ENCODE data around the gene TMEM97. TPM values are rescaled to one million over a fixed set of nuclear protein-coding genes. Genes with fewer than 3 reads are reported as not detected.
A peak's percentile ranks its signal among the peaks of the same experiment; 100 is the strongest.

TMEM97 gene
- total and polyA plus RNA-seq, 8 donors: 27.0 to 69.3 (median 45.0) TPM

DNA sequence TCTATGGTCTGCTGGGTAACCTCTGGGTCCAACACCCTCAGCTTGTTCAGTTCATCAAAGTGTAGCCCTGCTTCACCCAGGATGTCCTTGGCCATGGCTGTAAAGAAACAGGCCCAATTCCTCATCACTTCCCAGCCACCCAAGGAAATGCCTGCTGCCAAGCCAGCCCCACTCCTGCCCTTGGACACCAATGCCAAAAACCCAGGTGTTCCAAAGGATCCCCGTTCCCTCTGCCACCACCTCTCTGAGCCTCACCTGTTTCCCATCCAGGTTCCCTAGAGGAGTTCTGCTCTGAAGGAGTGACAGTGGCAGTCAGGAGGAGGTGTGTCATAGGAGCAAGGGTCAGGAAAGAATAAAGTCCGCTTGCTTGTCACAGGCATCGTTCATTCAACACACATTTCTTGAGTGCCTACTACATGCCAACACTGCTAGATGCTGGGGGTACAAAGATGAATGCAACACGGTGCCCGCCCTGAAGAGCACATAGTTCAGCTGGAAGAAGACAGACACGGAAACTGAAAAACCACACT is 13.0 kb downstream of the TMEM97 start:
- no peak for DNase-seq
- no peak for ATAC-seq
- H3K27me3 ChIP-seq: no peaks in the 10 kb centered on the region
- H3K27ac ChIP-seq: no peak overlapping the region
- H3K4me1 ChIP-seq: peaks cover 18 to 30% of the 10 kb centered on the region in 2 donors
- intact Hi-C loops (cut with DNase I): no loop called here
- no peaks in the 10 kb centered on the region for H3K9me3 ChIP-seq
- peaks cover 0 to 53% of the 10 kb centered on the region in 2 donors for H3K36me3 ChIP-seq
- no peak overlapping the region for H3K4me3 ChIP-seq
- TF ChIP-seq, protein P1, sequence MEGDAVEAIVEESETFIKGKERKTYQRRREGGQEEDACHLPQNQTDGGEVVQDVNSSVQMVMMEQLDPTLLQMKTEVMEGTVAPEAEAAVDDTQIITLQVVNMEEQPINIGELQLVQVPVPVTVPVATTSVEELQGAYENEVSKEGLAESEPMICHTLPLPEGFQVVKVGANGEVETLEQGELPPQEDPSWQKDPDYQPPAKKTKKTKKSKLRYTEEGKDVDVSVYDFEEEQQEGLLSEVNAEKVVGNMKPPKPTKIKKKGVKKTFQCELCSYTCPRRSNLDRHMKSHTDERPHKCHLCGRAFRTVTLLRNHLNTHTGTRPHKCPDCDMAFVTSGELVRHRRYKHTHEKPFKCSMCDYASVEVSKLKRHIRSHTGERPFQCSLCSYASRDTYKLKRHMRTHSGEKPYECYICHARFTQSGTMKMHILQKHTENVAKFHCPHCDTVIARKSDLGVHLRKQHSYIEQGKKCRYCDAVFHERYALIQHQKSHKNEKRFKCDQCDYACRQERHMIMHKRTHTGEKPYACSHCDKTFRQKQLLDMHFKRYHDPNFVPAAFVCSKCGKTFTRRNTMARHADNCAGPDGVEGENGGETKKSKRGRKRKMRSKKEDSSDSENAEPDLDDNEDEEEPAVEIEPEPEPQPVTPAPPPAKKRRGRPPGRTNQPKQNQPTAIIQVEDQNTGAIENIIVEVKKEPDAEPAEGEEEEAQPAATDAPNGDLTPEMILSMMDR (IDR thresholded peaks at IDR 0.05): no peak

DNA sequence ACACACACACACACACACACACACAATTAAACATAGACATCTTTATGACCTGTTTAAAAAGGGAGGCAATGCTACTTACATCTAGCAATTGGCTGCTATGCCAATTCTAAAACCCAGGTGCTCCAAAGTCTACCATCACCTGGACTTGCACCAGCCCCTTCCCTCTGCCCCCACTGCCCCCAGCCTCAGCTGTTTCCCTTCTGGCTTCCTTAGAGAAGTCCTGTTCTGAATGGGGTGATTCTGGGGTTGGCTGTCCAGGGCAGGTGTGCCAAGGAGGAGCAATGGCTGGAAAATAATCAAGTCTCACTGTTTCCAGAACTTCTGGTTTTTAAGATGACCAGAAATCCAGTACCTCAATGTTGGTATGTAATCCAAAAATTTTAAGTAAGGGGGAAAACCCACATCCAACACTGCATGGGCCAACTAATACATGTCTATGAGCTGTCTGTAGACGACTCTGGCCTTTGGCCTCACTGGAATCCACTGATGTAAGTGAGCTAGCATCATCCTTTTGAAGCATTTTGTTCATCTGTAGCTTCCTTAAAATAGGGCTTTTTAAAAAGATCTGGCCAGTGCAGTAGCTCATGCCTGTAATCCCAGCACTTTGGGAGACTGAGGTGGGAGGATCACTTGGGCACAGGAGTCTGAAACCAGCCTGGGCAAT is 14.2 kb downstream of the TMEM97 start:
- no peaks in the 10 kb centered on the region for H3K9me3 ChIP-seq
- no peak for DNase-seq
- intact Hi-C loops (cut with DNase I): no loop called here
- no peak for ATAC-seq
- no peaks in the 10 kb centered on the region for H3K27me3 ChIP-seq
- TF ChIP-seq, protein P1 (IDR thresholded peaks at IDR 0.05): no peak
- peak overlapping the region in 1 of 2 donors; percentile 97 for H3K27ac ChIP-seq
- no peak overlapping the region for H3K4me3 ChIP-seq
- H3K36me3 ChIP-seq: peaks cover 0 to 40% of the 10 kb centered on the region in 2 donors
- peaks cover 24 to 43% of the 10 kb centered on the region in 2 donors for H3K4me1 ChIP-seq

DNA sequence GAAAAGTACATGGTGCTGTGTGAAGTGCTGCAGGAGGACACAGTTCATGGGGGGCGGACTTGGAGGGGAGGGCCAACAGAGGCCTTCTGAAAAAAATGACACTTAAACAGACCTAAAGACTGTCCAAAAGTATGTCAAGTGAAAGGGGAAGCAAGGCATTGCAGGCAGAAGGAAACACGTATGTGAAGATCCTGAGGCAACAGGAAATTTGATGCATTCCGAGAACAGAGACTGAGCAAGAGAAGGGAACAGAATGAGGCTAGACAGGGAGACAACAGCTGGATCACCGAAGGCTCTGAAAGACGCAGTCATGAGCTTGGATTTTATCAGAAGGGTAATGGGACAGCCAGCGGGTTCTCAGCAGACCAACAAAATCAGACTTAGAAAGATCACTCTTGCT is 15.2 kb downstream of the TMEM97 start:
- ATAC-seq: no peak
- intact Hi-C loops (cut with DNase I): no loop called here
- TF ChIP-seq, protein P1 (IDR thresholded peaks at IDR 0.05): no peak
- Histone ChIP-seq H3K4me1 (peaks cover 24 to 52% of the 10 kb centered on the region in 2 donors), H3K27ac (peak overlapping the region in 1 of 2 donors; percentile 97), H3K27me3 (no peaks in the 10 kb centered on the region), H3K4me3 (peak overlapping the region; percentile 89 to 97), H3K36me3 (peaks cover 0 to 31% of the 10 kb centered on the region in 2 donors), H3K9me3 (no peaks in the 10 kb centered on the region)
- DNase-seq: no peak

DNA sequence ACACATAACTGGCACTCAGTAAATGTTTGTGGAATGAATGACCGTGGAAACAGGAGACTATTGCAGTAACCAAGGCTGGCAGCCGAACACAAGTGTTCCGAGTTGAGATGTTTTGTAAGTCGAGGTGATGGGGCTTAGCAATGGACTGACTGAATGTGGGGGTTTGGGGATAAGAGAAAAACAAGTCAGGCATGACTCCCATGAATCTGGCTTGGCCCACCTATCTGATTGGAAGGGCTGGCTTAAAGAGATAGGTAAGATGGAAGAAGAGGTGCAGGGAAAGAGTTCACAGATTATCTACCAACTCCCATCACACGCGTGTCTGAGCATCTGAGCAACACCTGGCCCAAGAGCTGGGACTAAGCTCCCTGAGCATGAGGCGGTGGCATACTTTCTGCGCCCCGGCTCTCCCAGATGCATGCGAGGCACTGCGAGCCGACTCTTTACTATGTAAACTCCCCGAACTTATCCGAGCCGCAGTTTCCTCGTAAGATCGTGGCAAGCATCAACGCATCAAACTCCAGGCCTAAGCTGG is 15.7 kb downstream of the TMEM97 start:
- DNase-seq (no peak), ATAC-seq (peak; percentile 0)
- TF ChIP-seq, protein P1 (IDR thresholded peaks at IDR 0.05): no peak
- intact Hi-C loops (cut with DNase I): no loop called here
- peaks cover 0 to 30% of the 10 kb centered on the region in 2 donors for H3K36me3 ChIP-seq
- H3K4me1 ChIP-seq: peaks cover 24 to 56% of the 10 kb centered on the region in 2 donors
- H3K27me3 ChIP-seq: no peaks in the 10 kb centered on the region
- H3K27ac ChIP-seq: peak overlapping the region; percentile 87 to 97
- H3K4me3 ChIP-seq: peak overlapping the region; percentile 89 to 97
- no peaks in the 10 kb centered on the region for H3K9me3 ChIP-seq

DNA sequence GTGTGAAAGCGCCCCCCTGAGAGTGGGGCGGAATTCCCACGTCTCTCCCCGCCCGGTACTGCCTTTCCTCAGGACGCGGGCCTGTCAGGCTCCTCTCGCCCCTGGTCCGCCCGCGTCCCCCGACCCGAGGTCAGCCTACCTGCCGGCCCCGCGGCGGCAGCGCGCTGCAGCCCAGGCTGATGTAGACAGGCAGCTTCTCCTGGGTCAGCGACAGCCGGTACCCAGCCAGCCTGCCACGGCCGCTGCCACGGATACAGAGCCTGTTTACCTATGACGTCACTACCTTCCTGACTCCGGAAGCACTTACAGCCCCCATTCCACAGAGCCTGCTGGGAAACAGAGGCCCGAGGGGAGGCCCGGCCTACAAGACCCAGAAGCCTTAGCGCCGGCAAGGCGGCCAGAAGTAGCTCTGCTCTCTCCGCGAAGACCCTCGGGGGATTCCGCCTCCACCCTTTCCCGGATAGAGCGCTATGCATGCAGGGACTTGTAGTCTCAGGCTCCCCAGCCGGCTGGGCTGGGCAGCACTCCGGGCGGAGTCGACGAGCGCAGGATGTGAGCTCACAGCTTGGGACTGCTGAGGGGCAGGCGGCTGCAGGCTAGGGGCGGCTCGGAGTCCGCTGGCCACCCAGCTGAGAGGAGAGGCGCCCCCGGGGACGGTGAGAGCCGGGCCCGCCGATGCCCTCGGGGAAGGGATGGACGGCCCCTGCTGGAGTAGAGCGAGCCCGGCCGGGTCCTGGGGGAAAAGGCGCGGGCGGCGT is 16.4 kb downstream of the TMEM97 start, which contains the start of the genes IFT20 and TNFAIP1:
IFT20 (minus strand) TSS at position 272 of the 758 bp plus-strand sequence. CDS start 3,487 bp downstream, outside the sequence.
TNFAIP1 (plus strand) TSS at position 561 of the 758 bp plus-strand sequence. CDS start 3,761 bp downstream, outside the sequence.
- peak; percentile 98 to 100 (median 100) for DNase-seq
- peak within 1 kb of the TSS; percentile 89 to 97 for H3K4me3 ChIP-seq
- ATAC-seq: peak; percentile 97
- H3K36me3 ChIP-seq: peaks cover 0 to 30% of the 10 kb centered on the region in 2 donors
- TF ChIP-seq, protein P1 (IDR thresholded peaks at IDR 0.05): no peak
- H3K27me3 ChIP-seq: no peaks in the 10 kb centered on the region
- peak within 1 kb of the TSS; percentile 97 for H3K27ac ChIP-seq
- H3K4me1 ChIP-seq: peaks cover 24 to 63% of the 10 kb centered on the region in 2 donors
- no peaks in the 10 kb centered on the region for H3K9me3 ChIP-seq
- intact Hi-C loops (cut with DNase I): no loop called here

Data from left lung (tissue), 10 donors.